ENCODE measurements around the gene FAM107B. TPM values are rescaled to one million over a fixed set of nuclear protein-coding genes. Genes with fewer than 3 reads are reported as not detected.

The FAM107B gene
- total and polyA plus RNA-seq, 2 experiments from 2014 or later = 11.0 to 17.6 TPM

- TF ChIP-seq CTCF (conservative IDR thresholded peaks at IDR 0.05; ENCODE audit: low read depth in 2 of 2) = no peak
- TF ChIP-seq EZH2 (IDR thresholded peaks at IDR 0.05; ENCODE audit: low read depth, unreplicated experiment) = no peak
Observed at GRCh38 chr10:14753441-14753840, 21.3 kb downstream of the FAM107B start (continued).

GRCh38 chr10:14751921-14752320 is 22.8 kb downstream of the FAM107B start:
- peaks cover 6% of the 10 kb centered on the region; the same call in 1 of the 2 replicates for H3K9me2 ChIP-seq (ENCODE audit: insufficient read depth)
- H3K9me3 Mint-ChIP-seq = no peaks in the 10 kb centered on the region
- peak; percentile 61; the same call in 2 of the 3 replicates for ATAC-seq
- no peak for TF ChIP-seq ZNF114 (CRISPR knock-in tag; IDR thresholded peaks at IDR 0.05)
- TF ChIP-seq ZNF462 (CRISPR knock-in tag; IDR thresholded peaks at IDR 0.05) = no peak
- no peak for TF ChIP-seq CTCF (conservative IDR thresholded peaks at IDR 0.05; ENCODE audit: low read depth in 2 of 2)
- TF ChIP-seq NANOG (IDR thresholded peaks at IDR 0.05; ENCODE audit: borderline replicate concordance) = no peak
- no peak for TF ChIP-seq ETS1 (IDR thresholded peaks at IDR 0.05)
- no peak for TF ChIP-seq REST (IDR thresholded peaks at IDR 0.05; ENCODE audit: unreplicated experiment)
- TF ChIP-seq JUNB (IDR thresholded peaks at IDR 0.05; ENCODE audit: unreplicated experiment) = no peak
- no peak for TF ChIP-seq STAT1 (IDR thresholded peaks at IDR 0.05; ENCODE audit: unreplicated experiment)
- no peak for TF ChIP-seq POLR2AphosphoS5 (IDR thresholded peaks at IDR 0.05; ENCODE audit: low read depth)

More at GRCh38 chr10:14751921-14752320, 22.8 kb downstream of the FAM107B start:
- Histone ChIP-seq H3K4me1 (ENCODE audit: insufficient read depth) (no peaks in the 10 kb centered on the region; the same call in 1 of the 2 replicates), H3K4me2 (no peak overlapping the region), H3K36me3 (ENCODE audit: insufficient read depth) (no peaks in the 10 kb centered on the region), H3K27me3 (ENCODE audit: insufficient read depth) (no peaks in the 10 kb centered on the region), H2AFZ (peak overlapping the region; percentile 92; the same call in 1 of the 2 replicates), H4K20me1 (replicated peaks; ENCODE audit: insufficient read depth) (no peaks in the 10 kb centered on the region), H3K79me2 (replicated peaks; ENCODE audit: insufficient read depth) (no peaks in the 10 kb centered on the region), H3K4me3 (no peak overlapping the region), H3K27ac (ENCODE audit: low read depth) (no peak overlapping the region), H3F3A (replicated peaks; ENCODE audit: low read depth) (no peaks in the 10 kb centered on the region)
- H3K27me3 Mint-ChIP-seq (ENCODE audit: insufficient read depth, low read depth, poor library complexity) = peaks cover 6% of the 10 kb centered on the region
- DNase-seq (ENCODE audit: low spot score) = no peak
- H3K36me3 Mint-ChIP-seq (ENCODE audit: low read depth) = no peaks in the 10 kb centered on the region
- no peak overlapping the region for H3K4me3 Mint-ChIP-seq
- peaks cover 7% of the 10 kb centered on the region for H3K4me1 Mint-ChIP-seq
- peak overlapping the region; percentile 86 for H3K27ac Mint-ChIP-seq

All from GM23338 (cell line).